Inflammatory macrophage (primary cell): ENCODE data around the gene GLIS1.

Experiments
- DNase-seq, 2 donors: peaks; one replicate each; pipeline ENCODE4 v3.0.0-alpha.2; 2020 to 2022

GLIS1 gene

DNA sequence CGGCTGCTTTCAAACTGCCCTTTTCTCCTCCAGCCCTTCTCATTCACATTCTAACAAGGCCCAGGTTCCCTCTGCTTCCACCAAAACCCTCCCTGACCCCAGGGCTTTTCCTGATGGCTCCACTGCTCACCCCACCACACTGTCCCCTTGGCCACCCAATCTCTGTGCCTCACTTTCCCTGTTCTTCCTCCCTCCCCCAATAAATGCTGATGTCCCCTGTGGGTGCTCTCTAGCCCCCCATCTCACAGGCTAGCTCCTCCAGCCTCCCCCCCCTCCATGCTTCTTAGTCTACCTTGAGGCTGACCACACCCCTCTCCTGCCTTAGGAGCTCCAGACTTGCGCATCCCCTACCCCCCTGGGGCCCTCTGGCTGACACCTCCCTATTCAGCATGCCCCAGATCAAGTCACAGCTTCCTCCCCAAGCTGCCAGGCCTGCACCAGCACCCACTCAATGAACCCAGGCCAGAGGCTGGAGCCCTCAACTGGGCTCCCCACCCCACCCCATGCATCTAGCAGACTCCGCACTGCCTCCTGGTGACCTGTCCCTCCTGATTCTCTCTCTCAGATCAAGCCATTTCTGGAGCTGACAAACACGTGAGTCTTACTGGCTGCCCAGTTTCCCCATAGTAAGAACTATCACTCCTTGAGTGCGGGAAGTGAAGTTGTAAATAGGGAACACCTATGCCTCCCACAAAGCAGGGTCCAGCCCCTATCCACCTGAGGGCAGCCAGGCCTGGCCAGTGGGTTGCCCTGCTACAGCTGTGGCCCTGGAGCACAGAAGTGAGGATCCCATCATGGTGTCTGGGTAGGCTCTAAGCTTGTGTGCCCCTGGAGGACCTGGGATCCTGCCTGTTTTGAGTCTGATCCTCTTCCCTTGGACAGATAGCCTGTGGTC lies 161.9 kb downstream of the GLIS1 start:
- no peak for DNase-seq

GRCh38 chr1:53576381-53576801 lies 162.6 kb downstream of the GLIS1 start:
- DNase-seq, result no peak

DNA sequence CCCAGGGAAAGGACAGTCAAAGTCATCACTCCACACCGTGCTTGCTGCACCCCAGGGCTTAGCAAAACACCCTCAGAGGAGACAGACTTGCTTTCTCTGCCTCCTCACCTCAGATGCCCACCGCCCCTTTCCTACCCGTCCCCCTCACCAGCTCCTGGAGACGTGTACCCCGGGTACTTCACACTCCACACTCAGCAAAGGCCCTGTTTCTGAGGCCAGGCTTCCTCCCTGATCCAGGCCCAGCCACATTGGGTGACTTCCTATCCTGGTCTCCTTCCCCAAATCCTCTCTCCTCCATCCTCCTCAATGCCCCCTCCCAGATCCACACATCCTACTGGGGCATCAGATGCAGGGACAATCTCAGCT lies 163.0 kb downstream of the GLIS1 start:
- DNase-seq, result no peak

- no peak for DNase-seq
Observed at GRCh38 chr1:53575141-53575954, 163.6 kb downstream of the GLIS1 start.

DNA sequence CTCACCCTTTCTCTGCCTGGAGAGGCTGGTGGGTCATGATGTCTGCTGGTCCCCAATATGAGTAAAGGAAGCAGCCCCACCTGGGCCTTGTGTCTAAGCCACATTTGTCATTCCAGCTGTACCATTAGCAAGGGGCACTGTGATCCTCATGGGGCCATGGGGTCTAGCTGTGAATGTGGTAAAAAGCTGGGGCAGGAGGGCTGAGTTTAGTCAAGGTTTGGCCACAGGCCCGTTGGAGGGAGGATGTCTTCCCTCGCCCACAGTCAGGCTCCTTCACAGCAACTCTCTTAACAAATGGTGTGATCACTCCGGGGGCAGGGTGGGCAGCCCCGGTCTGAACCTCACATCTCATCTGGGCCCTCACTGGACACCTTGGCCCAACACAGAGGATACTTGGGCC lies 164.3 kb downstream of the GLIS1 start:
- no peak for DNase-seq

GRCh38 chr1:53573931-53574330 lies 165.0 kb downstream of the GLIS1 start:
- DNase-seq, result no peak

- DNase-seq, result no peak
Observed at GRCh38 chr1:53573522-53573921, 165.4 kb downstream of the GLIS1 start.

- no peak for DNase-seq
Observed at GRCh38 chr1:53572815-53573173, 166.2 kb downstream of the GLIS1 start.

DNA sequence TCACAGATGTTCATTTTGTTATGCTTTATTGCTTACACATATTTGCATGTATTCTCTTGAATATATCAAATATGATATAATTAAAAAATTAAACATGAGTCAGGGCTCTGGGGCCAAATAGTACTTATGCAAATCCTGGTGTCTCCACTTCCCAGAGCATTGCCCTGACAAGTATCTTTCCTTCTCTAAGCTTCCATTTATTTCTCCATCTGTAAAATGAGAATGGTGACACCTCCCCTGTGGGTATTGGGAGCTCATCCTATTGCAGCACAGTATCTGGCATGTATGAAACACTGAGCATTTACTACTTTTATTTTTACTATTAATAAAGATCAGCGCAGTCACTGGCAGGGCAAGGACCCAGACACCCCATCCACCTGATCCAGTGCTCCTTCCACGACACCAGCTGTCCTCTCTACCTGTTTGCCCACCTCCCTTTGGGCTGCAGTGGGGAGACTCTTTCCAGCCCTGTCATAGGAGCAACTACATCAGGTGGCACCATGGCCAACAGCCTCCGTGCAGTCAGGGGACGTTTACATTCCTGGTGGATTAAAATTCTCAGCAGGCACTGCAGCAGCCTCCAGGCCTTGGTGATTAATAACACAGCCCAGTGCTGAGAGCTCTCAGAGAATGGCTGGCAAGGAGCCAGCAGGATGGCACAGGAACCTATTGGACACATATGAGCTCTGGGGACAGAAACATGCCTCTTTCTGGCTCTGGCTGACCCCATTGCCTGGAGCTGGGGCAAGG lies 166.7 kb downstream of the GLIS1 start:
- DNase-seq, result no peak

DNA sequence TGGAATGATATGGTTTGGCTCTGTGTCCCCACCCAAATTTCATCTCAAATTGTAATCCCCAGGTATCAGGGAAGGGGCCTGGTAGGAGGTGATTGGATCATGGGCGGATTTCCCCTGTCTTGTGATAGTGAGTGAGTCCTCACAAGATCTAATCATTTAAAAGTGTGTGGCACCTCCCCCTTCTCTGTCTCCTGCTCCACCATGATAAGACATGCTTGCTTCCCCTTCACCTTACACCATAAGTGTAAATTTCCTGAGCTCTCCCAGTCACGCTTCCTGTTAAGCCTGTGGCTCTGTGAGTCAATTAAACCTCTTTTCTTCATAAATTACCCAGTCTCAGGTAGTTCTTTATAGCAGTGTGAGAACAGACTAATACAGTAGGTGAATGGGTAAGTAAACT lies 170.4 kb downstream of the GLIS1 start:
- DNase-seq, result no peak

GRCh38 chr1:53567851-53568250 lies 171.1 kb downstream of the GLIS1 start:
- no peak for DNase-seq

GRCh38 chr1:53567450-53567849 lies 171.5 kb downstream of the GLIS1 start:
- DNase-seq, result no peak

DNA sequence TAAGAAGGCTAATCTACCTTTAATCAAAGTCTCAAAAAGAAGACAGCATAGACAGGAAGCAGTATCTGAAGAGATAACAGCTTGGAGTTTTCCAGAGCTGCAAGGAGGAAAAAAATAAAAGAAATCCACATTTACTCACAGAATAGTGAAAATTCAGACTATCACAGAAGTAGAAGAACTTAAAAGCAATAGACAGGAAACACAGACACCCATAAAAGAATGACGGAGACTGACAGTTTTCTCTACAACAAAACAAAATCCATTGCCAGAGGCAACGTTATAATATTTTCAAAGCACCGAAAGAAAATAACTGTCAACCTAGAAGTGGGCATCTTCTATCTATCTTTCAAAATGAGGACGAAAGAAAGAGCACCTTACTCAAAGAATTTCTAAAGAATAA lies 175.4 kb downstream of the GLIS1 start:
- no peak for DNase-seq

DNA sequence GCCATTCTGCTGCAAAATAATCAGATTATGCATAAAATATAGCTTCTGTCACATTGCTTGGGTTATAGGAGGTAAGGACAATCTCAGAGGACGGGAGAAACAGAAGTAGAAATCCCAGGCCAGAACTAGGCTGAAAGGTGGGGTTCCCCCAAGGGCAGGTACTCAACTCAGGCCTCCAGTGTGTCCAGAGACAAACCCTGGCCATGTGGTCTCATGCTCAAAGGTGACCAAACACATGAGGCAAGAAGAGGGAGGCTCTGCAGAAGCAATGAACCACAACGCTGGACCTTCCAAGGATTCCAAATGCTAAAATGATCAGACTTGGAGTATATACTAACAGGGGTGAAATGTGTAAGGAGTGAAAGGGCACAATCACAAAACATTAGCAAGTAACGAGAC lies 176.0 kb downstream of the GLIS1 start:
- DNase-seq, result no peak

DNA sequence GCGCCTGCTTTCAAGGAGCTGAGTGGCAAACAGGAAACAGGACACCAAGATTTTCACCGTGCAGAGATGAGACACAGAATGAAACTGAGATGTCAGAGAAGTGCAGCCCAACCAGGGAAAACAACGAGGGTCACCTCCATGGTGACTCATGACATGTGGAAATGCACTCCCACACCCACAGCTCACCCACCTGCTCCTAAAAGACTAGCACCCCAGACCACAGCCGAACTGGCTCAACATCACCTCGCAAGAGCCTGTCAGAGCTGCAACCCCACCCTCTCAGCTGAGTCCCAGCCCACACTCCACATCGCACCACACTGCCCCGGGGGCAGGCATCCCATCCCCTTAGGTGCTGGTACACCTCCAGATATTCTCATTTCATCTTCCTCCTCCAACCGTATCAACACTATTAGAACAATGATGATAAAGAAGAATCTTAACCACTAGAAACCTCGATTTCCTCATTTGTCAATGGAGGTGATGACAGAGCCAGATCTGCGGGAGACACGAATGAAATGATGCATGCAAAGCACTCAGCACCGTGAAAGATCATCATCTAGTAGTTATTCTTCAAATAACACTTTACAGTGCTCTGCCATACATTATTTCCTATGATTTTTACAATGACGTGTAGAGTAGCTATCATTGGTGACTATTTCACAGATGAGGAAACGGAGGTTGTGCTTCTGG lies 176.5 kb downstream of the GLIS1 start:
- no peak for DNase-seq

- no peak for DNase-seq
Observed at GRCh38 chr1:53561503-53562105, 177.4 kb downstream of the GLIS1 start.

GRCh38 chr1:53560581-53561502 lies 178.1 kb downstream of the GLIS1 start:
- no peak for DNase-seq

DNA sequence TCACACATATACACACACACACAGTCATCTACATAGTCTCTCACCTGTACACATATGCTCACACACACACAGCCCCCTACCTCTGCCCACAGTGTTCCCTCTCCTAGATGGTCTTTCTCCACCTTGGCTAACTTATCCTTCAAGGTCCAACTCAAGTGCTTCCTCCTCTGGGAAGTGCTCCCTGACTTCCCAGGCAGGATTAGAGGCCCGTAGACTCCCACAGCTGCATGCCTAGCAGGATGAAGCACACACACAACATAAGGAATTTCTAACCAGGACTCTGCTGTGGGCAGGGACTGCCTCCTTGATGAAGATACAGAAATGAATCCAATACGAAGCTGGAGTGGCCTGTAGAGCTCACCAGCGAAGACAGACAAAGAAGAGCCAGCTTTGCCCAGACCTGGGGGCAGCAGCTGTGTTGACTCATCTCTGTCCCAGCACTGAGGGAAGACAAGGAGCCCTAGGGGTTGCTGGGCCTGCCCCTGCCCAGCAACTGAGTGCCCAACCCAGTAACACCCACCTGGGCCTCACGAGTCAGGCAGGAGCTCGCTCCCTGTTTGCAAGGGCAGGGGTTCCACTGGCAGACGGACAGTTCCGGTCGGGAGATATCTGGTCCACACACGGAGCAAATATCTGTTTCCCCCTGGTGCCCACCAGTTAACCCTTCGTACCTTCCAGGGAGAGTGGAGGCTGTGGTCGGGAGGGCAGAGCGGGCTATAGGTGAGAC lies 178.9 kb downstream of the GLIS1 start:
- DNase-seq, result no peak

GRCh38 chr1:53559391-53559815 lies 179.6 kb downstream of the GLIS1 start:
- DNase-seq, result no peak

- DNase-seq, result no peak
Observed at GRCh38 chr1:53558739-53559315, 180.1 kb downstream of the GLIS1 start.
